ENCODE data around the gene USP11.

GRCh38 chrX:47193475-47194193 is 39.2 kb upstream of the USP11 start, which contains the start of gene UBA1:
- TF ChIP-seq CHD2 (IDR thresholded peaks at IDR 0.05; ENCODE audit: low read length) (no peak), BACH1 (IDR thresholded peaks at IDR 0.05; ENCODE audit: low read length) (no peak), ATF3 (IDR thresholded peaks at IDR 0.05; ENCODE audit: insufficient read depth, low read depth, low read length) (no peak), CTCF (IDR thresholded peaks at IDR 0.05; ENCODE audit: control extremely low read depth in 1 of 3, insufficient read depth in 1 of 3, low read depth in 1 of 3, low read length in 3 of 3) (peak in 2 of 3 experiments; percentile 55 to 72; a peak in 3 of 4 replicates), RNF2 (IDR thresholded peaks at IDR 0.05; ENCODE audit: borderline replicate concordance, low read depth, low read length, missing control alignments, poor library complexity, severe bottlenecking) (no peak)

Data from H1 (cell line).